Adipocyte (in vitro differentiated cells): ENCODE measurements around the gene SLC3A2.
A peak's percentile ranks its signal among the peaks of the same experiment; 100 is the strongest.

Experiments used
- DNase-seq: peaks from one replicate; pipeline ENCODE4 v3.0.0-alpha.2; 2015; ENCODE audit warnings: low read depth
- H3K27me3 ChIP-seq: replicated peaks from 2 replicates; pipeline ENCODE4 v1.7.0; 2013; ENCODE audit warnings: mild to moderate bottlenecking, low read length, moderate library complexity; ENCODE audit not compliant: control insufficient read depth, insufficient read depth
- H3K36me3 ChIP-seq: 2 replicates; pipeline ENCODE4 v1.7.0; 2013; ENCODE audit warnings: low read length, mild to moderate bottlenecking, moderate library complexity; ENCODE audit not compliant: control insufficient read depth, insufficient read depth, severe bottlenecking
- H3K4me1 ChIP-seq: 2 replicates; pipeline ENCODE4 v1.7.0; 2013; ENCODE audit warnings: mild to moderate bottlenecking, low read length, moderate library complexity; ENCODE audit not compliant: control insufficient read depth, insufficient read depth
- H3K4me3 ChIP-seq: 2 replicates; pipeline ENCODE4 v1.7.0; 2013; ENCODE audit warnings: mild to moderate bottlenecking, low read length, moderate library complexity
- H3K9ac ChIP-seq: 2 replicates; pipeline ENCODE4 v1.7.0; 2013; ENCODE audit warnings: mild to moderate bottlenecking, low read length, moderate library complexity
- H3K9me3 ChIP-seq: 2 replicates; pipeline ENCODE4 v1.7.0; 2013; ENCODE audit warnings: mild to moderate bottlenecking, low read length, moderate library complexity; ENCODE audit not compliant: control insufficient read depth

SLC3A2 gene

DNA sequence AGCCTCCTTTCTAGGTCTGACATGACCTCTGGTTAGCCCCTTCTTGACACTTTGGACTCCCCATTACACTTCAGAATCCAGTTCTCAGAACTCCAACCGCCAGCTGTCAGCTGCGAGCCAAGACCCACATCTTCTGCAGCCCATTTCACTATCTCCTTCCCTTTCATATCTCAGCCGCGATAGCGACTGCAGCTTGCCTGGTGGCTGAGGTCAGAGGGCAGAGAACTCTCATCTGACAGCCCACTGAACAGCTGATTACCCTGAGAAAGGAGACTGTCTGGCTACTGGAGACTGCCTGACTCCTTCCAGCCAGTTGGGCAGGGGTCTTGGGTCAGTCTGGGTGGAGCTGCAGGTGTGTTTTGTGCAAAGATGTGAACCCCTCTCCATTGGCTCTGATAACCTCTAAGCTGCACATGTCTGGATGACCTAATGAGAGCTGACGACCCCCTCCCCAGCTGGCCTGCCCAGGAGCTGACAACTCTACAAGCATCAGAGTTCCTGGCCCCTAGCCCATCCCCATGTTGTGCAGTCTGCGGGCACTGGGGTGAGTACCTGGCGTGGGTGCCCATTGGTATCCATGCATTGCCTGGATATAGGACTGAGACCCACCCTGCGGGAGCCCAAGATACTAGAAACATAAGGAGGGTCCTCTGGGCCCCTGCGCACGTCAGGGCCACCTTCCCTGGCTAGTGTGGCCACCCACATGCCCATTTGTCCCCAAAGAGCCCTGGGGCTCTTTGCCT is 39.4 kb downstream of the SLC3A2 start:
- no peak overlapping the region for H3K4me3 ChIP-seq
- peaks cover 5% of the 10 kb centered on the region for H3K4me1 ChIP-seq
- H3K9ac ChIP-seq, result no peak overlapping the region
- no peak for DNase-seq
- H3K36me3 ChIP-seq, result no peaks in the 10 kb centered on the region
- no peaks in the 10 kb centered on the region for H3K9me3 ChIP-seq
- peaks cover 58% of the 10 kb centered on the region for H3K27me3 ChIP-seq

DNA sequence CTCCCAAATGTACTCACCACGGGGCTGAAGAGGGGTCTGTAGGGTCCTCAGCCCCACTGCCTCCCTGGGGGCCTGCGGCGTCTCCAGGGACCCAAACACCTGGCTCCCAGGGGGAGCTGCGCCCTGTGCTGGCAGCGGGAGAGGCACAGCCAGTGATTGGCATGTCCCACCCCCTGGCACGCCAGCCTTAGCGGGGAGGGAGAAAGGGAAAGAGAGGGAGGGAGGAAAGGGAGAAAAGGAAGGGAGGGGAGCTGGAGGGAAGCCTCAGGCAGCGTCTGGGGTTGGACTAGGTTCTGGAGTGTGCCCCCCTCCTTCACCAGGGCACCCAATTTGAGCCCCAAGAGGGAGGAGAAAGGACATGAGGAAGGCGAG is 40.5 kb downstream of the SLC3A2 start, which contains the start of gene CHRM1:
Gene CHRM1 (minus strand): TSS at position 163 of the 372 bp plus-strand sequence. CDS start 10,263 bp downstream, outside the sequence.
- DNase-seq, result no peak
- Histone ChIP-seq H3K4me3 (no peak within 1 kb of the TSS), H3K36me3 (no peaks in the 10 kb centered on the region), H3K4me1 (peaks cover 11% of the 10 kb centered on the region), H3K9ac (no peak within 1 kb of the TSS), H3K9me3 (no peaks in the 10 kb centered on the region), H3K27me3 (peaks cover 66% of the 10 kb centered on the region)

GRCh38 chr11:62921573-62922188 is 41.0 kb downstream of the SLC3A2 start:
- Histone ChIP-seq H3K4me1 (peaks cover 11% of the 10 kb centered on the region), H3K4me3 (no peak overlapping the region), H3K9me3 (no peaks in the 10 kb centered on the region), H3K9ac (no peak overlapping the region), H3K36me3 (no peaks in the 10 kb centered on the region), H3K27me3 (peaks cover 70% of the 10 kb centered on the region)
- DNase-seq, result peak; percentile 15

DNA sequence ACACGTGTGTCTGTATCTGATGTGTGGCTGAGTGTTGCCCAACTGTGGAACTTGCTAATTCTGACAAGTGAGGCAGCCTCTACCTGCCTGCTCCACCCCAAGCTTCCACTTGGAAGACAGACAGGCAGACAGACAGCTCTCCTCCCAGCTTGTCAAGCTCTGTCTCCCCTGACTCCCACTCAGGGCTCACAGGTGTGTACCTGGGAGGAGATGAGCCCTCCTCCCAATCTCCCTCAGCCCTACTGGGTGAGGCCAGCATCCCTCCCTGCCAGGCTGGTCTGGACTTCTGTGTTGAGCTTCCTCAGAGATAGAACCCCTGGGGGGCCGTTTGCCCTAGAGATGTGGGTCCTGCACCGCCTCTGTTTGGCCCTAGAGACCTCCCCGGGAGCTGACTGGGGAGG is 41.5 kb downstream of the SLC3A2 start:
- H3K9ac ChIP-seq, result no peak overlapping the region
- no peaks in the 10 kb centered on the region for H3K36me3 ChIP-seq
- no peaks in the 10 kb centered on the region for H3K9me3 ChIP-seq
- peaks cover 11% of the 10 kb centered on the region for H3K4me1 ChIP-seq
- no peak overlapping the region for H3K4me3 ChIP-seq
- DNase-seq, result no peak
- H3K27me3 ChIP-seq, result peaks cover 70% of the 10 kb centered on the region

DNA sequence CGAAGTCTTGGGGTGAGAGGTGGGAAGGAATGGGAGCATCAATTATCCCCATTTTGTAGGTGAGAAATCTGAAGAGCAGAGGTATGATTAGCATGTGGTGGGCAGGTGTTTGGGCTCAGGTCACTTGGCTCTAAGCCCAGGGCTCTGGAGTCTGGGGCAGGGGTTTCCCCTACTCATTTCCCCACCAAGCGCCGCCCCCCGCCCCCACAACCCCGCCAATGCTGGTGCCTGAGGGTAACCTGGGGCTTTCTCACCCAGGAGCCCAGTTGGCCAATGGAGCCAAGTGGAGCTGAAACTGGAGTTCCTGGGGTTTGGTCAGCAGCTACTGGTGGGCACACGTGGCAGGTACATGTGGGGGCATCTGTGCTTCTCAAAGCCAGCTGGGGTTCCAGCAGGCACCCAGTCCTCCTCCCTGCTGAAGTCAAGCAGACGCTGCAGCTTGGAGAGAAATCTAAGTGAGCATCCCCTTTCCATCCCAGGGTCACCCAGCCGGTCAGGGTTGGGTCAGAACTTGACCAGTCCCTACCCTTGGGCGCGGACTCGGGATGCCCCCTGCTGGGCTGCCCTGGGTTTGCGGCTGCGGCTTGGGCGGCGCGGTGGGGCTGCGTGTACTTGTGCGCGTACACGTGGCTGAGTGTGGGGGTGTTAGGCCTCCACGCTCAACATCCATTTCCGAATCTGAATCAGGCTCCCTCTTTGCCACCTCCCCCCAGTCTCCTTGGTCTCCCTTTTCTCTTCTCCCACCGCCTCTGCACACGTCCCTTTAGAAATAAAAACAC is 42.1 kb downstream of the SLC3A2 start:
- H3K27me3 ChIP-seq, result peaks cover 67% of the 10 kb centered on the region
- H3K4me3 ChIP-seq, result no peak overlapping the region
- H3K9ac ChIP-seq, result no peak overlapping the region
- peaks cover 11% of the 10 kb centered on the region for H3K4me1 ChIP-seq
- no peaks in the 10 kb centered on the region for H3K36me3 ChIP-seq
- no peaks in the 10 kb centered on the region for H3K9me3 ChIP-seq
- DNase-seq, result no peak

DNA sequence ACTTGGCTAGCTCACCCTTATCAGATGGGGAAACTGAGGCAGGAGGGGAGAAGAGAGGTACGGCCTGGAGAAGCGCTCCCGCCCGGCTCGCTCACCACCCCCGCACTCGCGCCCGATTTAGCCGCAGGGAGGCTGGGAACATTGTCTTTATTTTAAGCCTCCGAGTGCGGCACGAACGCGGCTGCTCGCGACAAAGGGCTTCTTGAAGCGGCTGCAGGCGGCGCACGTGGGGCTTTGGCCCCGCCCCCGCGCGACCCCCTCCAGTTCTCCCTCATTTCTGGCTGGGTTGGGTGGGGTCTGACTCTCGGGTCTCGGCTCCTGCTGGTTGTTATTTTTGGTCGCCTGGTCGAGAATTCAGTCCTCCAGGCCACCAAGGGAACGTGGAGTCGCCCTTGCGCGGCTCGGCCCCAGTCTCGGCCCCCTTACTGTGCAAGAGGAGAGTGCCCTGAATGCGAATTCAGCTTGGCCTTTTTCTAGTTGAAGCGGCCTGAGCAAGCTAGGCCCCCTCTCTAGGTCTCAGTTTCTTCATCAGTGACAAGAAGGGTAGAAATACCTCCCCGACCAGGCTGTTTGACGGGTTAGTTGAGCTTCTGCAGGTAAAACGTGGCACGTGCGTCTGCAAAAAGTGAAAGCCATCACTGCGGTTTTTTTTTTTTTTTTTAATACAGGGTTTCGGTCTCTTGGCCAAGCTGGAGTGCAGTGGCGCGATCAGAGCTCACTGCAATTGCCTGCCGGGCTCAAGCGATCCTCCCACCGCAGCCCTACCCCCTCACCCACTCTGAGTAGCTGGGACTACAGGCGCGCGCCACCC is 43.1 kb downstream of the SLC3A2 start:
- peaks cover 69% of the 10 kb centered on the region for H3K27me3 ChIP-seq
- no peaks in the 10 kb centered on the region for H3K36me3 ChIP-seq
- peak overlapping the region; percentile 50 for H3K4me3 ChIP-seq
- no peak overlapping the region for H3K9ac ChIP-seq
- peaks cover 11% of the 10 kb centered on the region for H3K4me1 ChIP-seq
- DNase-seq, result no peak
- H3K9me3 ChIP-seq, result no peaks in the 10 kb centered on the region

DNA sequence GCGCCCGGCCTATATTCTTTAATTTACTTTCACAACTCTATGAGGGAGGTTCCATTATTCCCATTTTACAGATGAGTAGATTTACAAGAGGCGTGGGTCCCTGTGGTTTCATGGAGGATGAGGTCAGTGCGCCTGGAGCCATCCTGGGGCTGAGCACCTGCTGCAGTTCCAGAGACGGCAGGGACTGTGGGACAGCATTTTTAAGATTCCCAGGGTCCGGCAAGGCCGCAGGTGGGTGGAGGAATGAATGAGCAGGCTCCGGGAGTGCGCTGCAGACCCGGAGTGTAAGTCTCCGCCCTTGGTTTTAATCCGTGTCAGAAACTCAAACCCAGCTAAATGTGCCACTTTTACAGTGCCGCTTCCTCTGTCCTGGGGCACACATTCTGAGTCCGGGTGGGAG is 44.6 kb downstream of the SLC3A2 start:
- Histone ChIP-seq H3K9ac (no peak overlapping the region), H3K9me3 (no peaks in the 10 kb centered on the region), H3K36me3 (no peaks in the 10 kb centered on the region), H3K27me3 (peaks cover 68% of the 10 kb centered on the region), H3K4me3 (no peak overlapping the region), H3K4me1 (peaks cover 11% of the 10 kb centered on the region)
- no peak for DNase-seq

DNA sequence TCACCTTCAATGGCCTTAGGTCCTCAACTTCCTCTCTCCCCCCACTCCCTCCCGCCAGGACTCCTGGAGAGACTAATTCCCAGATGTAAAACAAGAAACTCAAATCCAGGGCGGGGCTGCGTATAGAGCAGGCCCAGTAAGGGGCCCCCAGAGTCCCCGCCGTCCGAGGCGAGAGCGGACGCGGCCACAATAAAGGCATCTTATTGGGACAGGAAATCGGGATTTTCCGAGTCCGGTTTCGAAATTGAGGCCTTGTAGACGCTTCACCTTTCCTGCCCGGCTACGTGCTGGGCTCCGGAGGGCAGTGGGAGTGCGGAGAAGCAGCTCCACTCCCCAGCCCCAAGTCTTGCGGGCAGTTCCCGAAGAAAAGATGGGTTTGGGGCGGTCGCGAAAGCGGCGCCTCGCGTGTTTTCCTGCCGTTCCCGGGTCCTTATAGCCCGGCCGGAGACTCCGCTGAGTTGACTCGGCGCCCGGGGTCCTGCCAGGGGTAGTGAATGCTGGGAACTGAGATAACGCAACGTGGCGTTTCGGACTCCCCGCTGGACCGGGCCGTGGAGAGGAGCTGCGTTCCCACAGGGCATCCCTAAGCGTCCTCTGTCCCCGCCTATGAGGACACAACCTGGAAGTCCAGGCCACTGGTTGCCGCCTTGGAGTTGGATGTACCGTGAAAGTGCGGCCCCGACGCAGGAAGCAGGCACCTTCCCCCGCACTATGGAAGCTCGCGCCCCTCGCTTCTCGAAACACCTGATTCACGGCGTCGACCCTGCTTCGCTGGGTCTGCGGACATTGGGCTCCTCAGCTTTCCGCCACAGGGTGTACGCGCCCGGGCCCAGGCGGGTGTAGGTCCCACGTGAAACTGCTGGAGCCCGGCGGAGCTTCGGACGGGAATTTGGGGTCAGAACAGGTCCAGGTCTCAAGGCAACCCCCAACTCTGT is 45.3 kb downstream of the SLC3A2 start:
- no peaks in the 10 kb centered on the region for H3K36me3 ChIP-seq
- H3K27me3 ChIP-seq, result peaks cover 66% of the 10 kb centered on the region
- no peaks in the 10 kb centered on the region for H3K9me3 ChIP-seq
- no peak overlapping the region for H3K9ac ChIP-seq
- H3K4me1 ChIP-seq, result peaks cover 11% of the 10 kb centered on the region
- peak; percentile 34 for DNase-seq
- H3K4me3 ChIP-seq, result peak overlapping the region; percentile 37

- H3K4me3 ChIP-seq, result no peak overlapping the region
- H3K4me1 ChIP-seq, result peaks cover 11% of the 10 kb centered on the region
- no peaks in the 10 kb centered on the region for H3K9me3 ChIP-seq
- H3K36me3 ChIP-seq, result no peaks in the 10 kb centered on the region
- no peak overlapping the region for H3K9ac ChIP-seq
- H3K27me3 ChIP-seq, result peaks cover 71% of the 10 kb centered on the region
- DNase-seq, result no peak
Measured at GRCh38 chr11:62926680-62927455, 46.2 kb downstream of the SLC3A2 start.
